Heart left ventricle (tissue), 16 donors: Measurements from ENCODE around the gene TLE2. TPM values are rescaled to one million over a fixed set of nuclear protein-coding genes. Genes with fewer than 3 reads are reported as not detected.

ENCODE experiments used
- ATAC-seq, 4 donors: fragments of 200-7000 bp; cut with Tn5 transposase; one replicate each; pipeline ENCODE4 v1.9.1; 2020 to 2022; ENCODE audit warnings: moderate library complexity in 4 of 4, mild to moderate bottlenecking in 3 of 4, moderate number of reproducible peaks in 1 of 4
- DNase-seq, 5 donors: peaks; one replicate each; pipeline ENCODE4 v3.0.0-alpha.2; 2020
- H3K27ac ChIP-seq, 12 donors: fragments of 200-600 bp; sonication (generic) in 4 of 12; one replicate each; pipeline versions ENCODE4 v1.5.0 to v1.8.0; 2016 to 2022; ENCODE audit warnings: mild to moderate bottlenecking in 2 of 12
- H3K27me3 ChIP-seq, 9 donors: fragments of 200-600 bp; sonication (generic) in 2 of 9; one replicate each; pipeline versions ENCODE4 v1.5.1 to v1.8.0; 2016 to 2022; ENCODE audit warnings: mild to moderate bottlenecking in 3 of 9
- H3K36me3 ChIP-seq, 9 donors: fragments of 200-600 bp; sonication (generic) in 2 of 9; one replicate each; pipeline versions ENCODE4 v1.5.0 to v1.8.0; 2018 to 2022; ENCODE audit warnings: mild to moderate bottlenecking in 2 of 9
- H3K4me1 ChIP-seq, 12 donors: fragments of 200-600 bp; sonication (generic) in 4 of 12; one replicate each; pipeline versions ENCODE4 v1.5.0 to v1.8.0; 2016 to 2022; ENCODE audit warnings: mild to moderate bottlenecking in 3 of 12
- H3K4me3 ChIP-seq, 12 donors: fragments of 200-600 bp; sonication (generic) in 4 of 12; one replicate each; pipeline versions ENCODE4 v1.5.0 to v1.8.0; 2017 to 2022; ENCODE audit warnings: mild to moderate bottlenecking in 9 of 12, moderate library complexity in 4 of 12
- H3K9me3 ChIP-seq, 12 donors: fragments of 200-600 bp; sonication (generic) in 4 of 12; one replicate each; pipeline versions ENCODE4 v1.5.0 to v1.8.0; 2016 to 2022; ENCODE audit warnings: mild to moderate bottlenecking in 1 of 12
- CTCF ChIP-seq, 12 donors: fragments of 200-600 bp; sonication (generic) in 4 of 12; IDR thresholded peaks; one replicate each; pipeline versions ENCODE4 v1.5.0 to v1.8.0; 2018 to 2022; ENCODE audit warnings: antibody characterized with exemption in 12 of 12, mild to moderate bottlenecking in 5 of 12
- POLR2A ChIP-seq, 2 donors: fragments of 450-650 bp; IDR thresholded peaks; one replicate each; pipeline ENCODE4 v1.6.1; 2017; ENCODE audit warnings: antibody characterized with exemption in 2 of 2, mild to moderate bottlenecking in 2 of 2, moderate library complexity in 2 of 2
- WGBS, 4 donors: extraction: QIAGEN DNeasy Blood & Tissue Kit in 2 of 4; methylation state at CpG; one replicate each; pipeline versions ENCODE4 v1.1.5 to v1.1.7; 2013 to 2018; 5-methylcytosine and 5-hydroxymethylcytosine counted together
- intact Hi-C, 10 donors: fragments of 100-400 bp; cut with DNase I; formaldehyde crosslinking; loops; one replicate each; pipeline versions ENCODE4 v1.11.1 to v1.14.2; 2022
- polyA plus RNA-seq, 2 donors: library from polyadenylated mRNA; stranded (reverse); fragments of 200-250 nt; gene quantifications; one replicate each; pipeline ENCODE4 v1.2.3, GENCODE V29; 2013
- total RNA-seq, 9 donors: library from RNA; depleted of rRNA in 2 of 9; stranded (reverse); fragments of >200 nt in 2 of 9; fragmentation: NEBNext Ultra II Directional in 3 of 9; extraction: Animal tissue kit (Norgen Biotek cat#: 25700) in 3 of 9; gene quantifications; one replicate each; pipeline versions ENCODE4 v1.1.0 to v1.2.4, GENCODE V29; 2016 to 2023
- donor health status: ischemic (EF 13 %, LVEDD 7.1; RV severe dilation, severe dysfunction).
- donor health status: healthy with polysubstance abuse.
- donor health status: DM: no; HTN: yes; CAD: no.
- donor health status: DM: no; HTN: no; CAD: no.
- donor health status: ischemic (EF 25% LVEDD 6.9; RV normal size, moderate dysfunction).
- donor health status: ischemic (EF 25% LVEDD 5.7; RV mildly dilated, moderate dysfunction).
- donor health status: healthy.
- donor health status: DM: yes; HTN: yes; CAD: no.
- donor health status: ischemic (EF 35%, LVEDD 5.7; RV mildly dilated, moderate dysfunction).
- donor health status: nonischemic (EF 11% LVEDD 7.7; RV severe dilation, severe dysfunction).
- donor health status: DM: yes; HTN: yes; CAD: no.
- donor health status: PGD.
- donor health status: ischemic (EF 29% LVEDD 5.4; RV normal size, mild dysfunction).
- donor health status: nonischemic (EF 23%, LVEDD 6.1; RV moderate dilation, normal function).

Gene TLE2
- total and polyA plus RNA-seq, 11 donors = 34.6 to 75.1 (median 40.5) TPM

GRCh38 chr19:2989236-2989946 is 39.7 kb downstream of the TLE2 start:
- DNase-seq = no peak
- Histone ChIP-seq H3K4me3 (no peak overlapping the region), H3K9me3 (no peaks in the 10 kb centered on the region), H3K27me3 (peaks cover 0 to 6% (median 0%) of the 10 kb centered on the region in 9 donors), H3K36me3 (no peaks in the 10 kb centered on the region), H3K4me1 (peaks cover 0 to 5% (median 1%) of the 10 kb centered on the region in 12 donors), H3K27ac (no peak overlapping the region)
- intact Hi-C loops = loop anchor here in 3 of 10 donors (5.0 to 10.0 kb wide), 3 partner anchors 33 to 45 kb away; partner anchors contain the start of gene TLE2 (in 1 of the 3)
- TF ChIP-seq CTCF (IDR thresholded peaks at IDR 0.05) (no peak), POLR2A (IDR thresholded peaks at IDR 0.05) (no peak)
- ATAC-seq = no peak
- 94 to 99% (median 95%) methylated on average over 8 to 15 of the region's 15 CpGs for WGBS, 4 donors

- no peaks in the 10 kb centered on the region for H3K36me3 ChIP-seq
- no peaks in the 10 kb centered on the region for H3K9me3 ChIP-seq
- intact Hi-C loops = loop anchor here in 3 of 10 donors (5.0 to 10.0 kb wide), 3 partner anchors 34 to 46 kb away; partner anchors contain the start of gene TLE2 (in 1 of the 3)
- ATAC-seq (no peak), DNase-seq (no peak)
- H3K27me3 ChIP-seq = peaks cover 0 to 11% (median 0%) of the 10 kb centered on the region in 9 donors
- TF ChIP-seq POLR2A (IDR thresholded peaks at IDR 0.05) (no peak), CTCF (IDR thresholded peaks at IDR 0.05) (no peak)
- H3K4me3 ChIP-seq = no peak overlapping the region
- H3K27ac ChIP-seq = no peak overlapping the region
- 92 to 98% (median 95%) methylated on average over 3 of the region's 3 CpGs for WGBS, 4 donors
- H3K4me1 ChIP-seq = peaks cover 0 to 13% (median 9%) of the 10 kb centered on the region in 12 donors
These were observed 40.5 kb downstream of the TLE2 start for GRCh38 chr19:2988568-2988967.

GRCh38 chr19:2987797-2988196 is 41.3 kb downstream of the TLE2 start:
- H3K4me1 ChIP-seq = peaks cover 0 to 20% (median 17%) of the 10 kb centered on the region in 12 donors
- no peak for DNase-seq
- no peak for TF ChIP-seq POLR2A (IDR thresholded peaks at IDR 0.05)
- no peak for TF ChIP-seq CTCF (IDR thresholded peaks at IDR 0.05)
- H3K27ac ChIP-seq = no peak overlapping the region
- no peak overlapping the region for H3K4me3 ChIP-seq
- H3K9me3 ChIP-seq = no peaks in the 10 kb centered on the region
- peaks cover 0 to 11% (median 0%) of the 10 kb centered on the region in 9 donors for H3K27me3 ChIP-seq
- no peaks in the 10 kb centered on the region for H3K36me3 ChIP-seq
- WGBS, 4 donors = 78 to 83% (median 79%) methylated on average over 4 to 12 of the region's 12 CpGs
- no peak for ATAC-seq
- intact Hi-C loops = loop anchor here in 3 of 10 donors (5.0 to 10.0 kb wide), 3 partner anchors 35 to 47 kb away; partner anchors contain the start of gene TLE2 (in 1 of the 3)

- TF ChIP-seq CTCF (IDR thresholded peaks at IDR 0.05) (no peak), POLR2A (IDR thresholded peaks at IDR 0.05) (no peak)
- DNase-seq = no peak
- 40 to 50% (median 46%) methylated on average over 15 to 20 of the region's 20 CpGs for WGBS, 4 donors
These were observed 42.0 kb downstream of the TLE2 start for GRCh38 chr19:2986951-2987524.

More at GRCh38 chr19:2986951-2987524, 42.0 kb downstream of the TLE2 start:
- Histone ChIP-seq H3K4me1 (peaks cover 3 to 25% (median 22%) of the 10 kb centered on the region in 12 donors), H3K36me3 (no peaks in the 10 kb centered on the region), H3K9me3 (no peaks in the 10 kb centered on the region), H3K27me3 (peaks cover 0 to 11% (median 0%) of the 10 kb centered on the region in 9 donors), H3K4me3 (no peak overlapping the region), H3K27ac (no peak overlapping the region)
- ATAC-seq = no peak
- intact Hi-C loops = loop anchor here in 3 of 10 donors (5.0 to 10.0 kb wide), 3 partner anchors 35 to 48 kb away; partner anchors contain the start of gene TLE2 (in 1 of the 3)
